Measurements from ENCODE around the gene PHLDB2. TPM values are rescaled to one million over a fixed set of nuclear protein-coding genes. Genes with fewer than 3 reads are reported as not detected.

The PHLDB2 gene
- total RNA-seq, 1 experiment from 2014 or later = 143 TPM

DNA sequence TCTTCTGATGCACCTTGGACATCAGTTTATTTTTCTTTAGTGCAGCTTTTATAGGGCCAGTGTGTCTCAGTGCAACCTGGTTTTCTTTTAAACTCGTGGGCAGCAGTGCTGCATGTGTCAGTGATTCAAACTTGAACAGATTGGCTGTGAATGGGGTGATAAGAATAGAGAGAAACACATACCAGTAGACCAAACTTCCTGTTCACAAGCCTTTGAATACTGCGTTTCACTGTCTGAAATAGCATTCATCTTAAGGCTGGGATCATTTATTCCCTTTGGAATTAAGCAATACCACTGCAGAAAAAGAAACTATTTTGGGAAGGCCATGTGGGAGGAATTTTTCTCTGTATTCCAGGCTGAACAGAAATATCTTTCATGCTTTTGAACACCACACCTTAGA is 51.7 kb downstream of the PHLDB2 start:
- ChIA-PET RAD21 (ENCODE audit: low non-redundant PET in 1 of 2, low total read pairs in 2 of 2, uncharacterized antibody in 2 of 2, unreplicated experiment in 2 of 2) (no interaction called here), CTCF (no interaction called here), POLR2A (interaction anchor here (1.1 to 13.2 kb wide), 5 partner anchors 6 to 171 kb away, joined by 3 to 152 read pairs (median 7); partner anchors contain the start of gene ABHD10)
- Histone ChIP-seq H3K36me3 (ENCODE audit: control insufficient read depth in 1 of 2, insufficient read depth in 2 of 2, low read length in 2 of 2) (peaks cover 0 to 21% of the 10 kb centered on the region in 2 experiments; a peak in 1 of 4 replicates), H3K4me1 (ENCODE audit: control insufficient read depth in 1 of 2, insufficient read depth in 2 of 2, low read length in 2 of 2) (peaks cover 57 to 98% of the 10 kb centered on the region in 2 experiments), H3K4me3 (replicated peaks in 1 of 2; ENCODE audit: low read depth in 1 of 2, low read length in 2 of 2) (no peak overlapping the region), H4K20me1 (ENCODE audit: insufficient read depth) (no peaks in the 10 kb centered on the region), H3K9ac (ENCODE audit: low read length) (peak overlapping the region; percentile 49), H3K4me2 (ENCODE audit: low read length) (peak overlapping the region; percentile 33), H2AFZ (ENCODE audit: low read depth, low read length, poor library complexity, severe bottlenecking) (no peak overlapping the region), H3K9me3 (ENCODE audit: control insufficient read depth in 1 of 2, insufficient read depth in 1 of 2, low read depth in 1 of 2, low read length in 2 of 2) (no peaks in the 10 kb centered on the region), H3K27ac (ENCODE audit: low read depth, low read length) (peak overlapping the region; percentile 96), H3K27me3 (ENCODE audit: insufficient read depth, low read length) (no peaks in the 10 kb centered on the region), H3K9me2 (ENCODE audit: insufficient read depth) (no peaks in the 10 kb centered on the region), H3K79me2 (ENCODE audit: insufficient read depth, low read length) (peaks cover 99% of the 10 kb centered on the region)
- ATAC-seq = peak; percentile 49
- BruUV-seq (replicated peaks) = no TSS peak
- DNase-seq (ENCODE audit: low read depth, low spot score) = no peak
- intact Hi-C loops (cut with micrococcal nuclease) = loop anchor here (1.0 kb wide), 1 partner anchor 28 kb away; no protein-coding TSS in a partner anchor
- TF ChIP-seq, protein P1, sequence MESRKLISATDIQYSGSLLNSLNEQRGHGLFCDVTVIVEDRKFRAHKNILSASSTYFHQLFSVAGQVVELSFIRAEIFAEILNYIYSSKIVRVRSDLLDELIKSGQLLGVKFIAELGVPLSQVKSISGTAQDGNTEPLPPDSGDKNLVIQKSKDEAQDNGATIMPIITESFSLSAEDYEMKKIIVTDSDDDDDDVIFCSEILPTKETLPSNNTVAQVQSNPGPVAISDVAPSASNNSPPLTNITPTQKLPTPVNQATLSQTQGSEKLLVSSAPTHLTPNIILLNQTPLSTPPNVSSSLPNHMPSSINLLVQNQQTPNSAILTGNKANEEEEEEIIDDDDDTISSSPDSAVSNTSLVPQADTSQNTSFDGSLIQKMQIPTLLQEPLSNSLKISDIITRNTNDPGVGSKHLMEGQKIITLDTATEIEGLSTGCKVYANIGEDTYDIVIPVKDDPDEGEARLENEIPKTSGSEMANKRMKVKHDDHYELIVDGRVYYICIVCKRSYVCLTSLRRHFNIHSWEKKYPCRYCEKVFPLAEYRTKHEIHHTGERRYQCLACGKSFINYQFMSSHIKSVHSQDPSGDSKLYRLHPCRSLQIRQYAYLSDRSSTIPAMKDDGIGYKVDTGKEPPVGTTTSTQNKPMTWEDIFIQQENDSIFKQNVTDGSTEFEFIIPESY (IDR thresholded peaks at IDR 0.05; ENCODE audit: extremely low read depth, insufficient replicate concordance, low read length) = no peak
- TF ChIP-seq FOSL1 (IDR thresholded peaks at IDR 0.05; ENCODE audit: low read depth) (no peak), EZH2phosphoT487 (IDR thresholded peaks at IDR 0.05; ENCODE audit: borderline replicate concordance) (no peak), CBX3 (IDR thresholded peaks at IDR 0.05; ENCODE audit: low read depth) (no peak), POLR2A (IDR thresholded peaks at IDR 0.05; ENCODE audit: borderline replicate concordance, extremely low read depth, insufficient read depth, insufficient read length) (no peak)
- TF ChIP-seq, protein P2, sequence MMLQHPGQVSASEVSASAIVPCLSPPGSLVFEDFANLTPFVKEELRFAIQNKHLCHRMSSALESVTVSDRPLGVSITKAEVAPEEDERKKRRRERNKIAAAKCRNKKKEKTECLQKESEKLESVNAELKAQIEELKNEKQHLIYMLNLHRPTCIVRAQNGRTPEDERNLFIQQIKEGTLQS (IDR thresholded peaks at IDR 0.05) = no peak

DNA sequence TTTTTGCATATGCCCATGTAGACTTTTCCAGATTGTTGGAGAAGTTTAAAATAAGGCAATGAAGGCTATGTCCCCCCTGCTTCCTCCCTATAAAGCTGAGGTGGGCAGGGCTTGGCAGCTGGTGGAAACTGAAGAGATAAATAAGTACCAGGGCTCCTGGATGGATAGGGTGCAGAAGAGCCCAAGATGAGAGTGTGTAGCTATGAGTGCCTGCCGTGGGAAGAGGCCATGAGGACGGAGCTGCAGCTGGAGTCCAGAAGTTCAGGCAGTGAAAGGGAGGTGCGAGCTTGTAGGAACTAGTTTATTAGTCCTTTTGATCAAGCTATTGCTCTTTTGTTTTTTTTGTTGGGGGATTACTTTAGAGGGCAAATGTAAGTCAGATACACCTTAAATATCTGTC is 52.4 kb downstream of the PHLDB2 start:
- peak; percentile 39 for TF ChIP-seq POLR2A (IDR thresholded peaks at IDR 0.05; ENCODE audit: borderline replicate concordance, extremely low read depth, insufficient read depth, insufficient read length)
- no peak for TF ChIP-seq EZH2 (IDR thresholded peaks at IDR 0.05)
- TF ChIP-seq POLR2AphosphoS5 (IDR thresholded peaks at IDR 0.05; ENCODE audit: low read depth, low read length) = peak; percentile 41; the same call in 1 of the 2 replicates
- TF ChIP-seq, protein P3, sequence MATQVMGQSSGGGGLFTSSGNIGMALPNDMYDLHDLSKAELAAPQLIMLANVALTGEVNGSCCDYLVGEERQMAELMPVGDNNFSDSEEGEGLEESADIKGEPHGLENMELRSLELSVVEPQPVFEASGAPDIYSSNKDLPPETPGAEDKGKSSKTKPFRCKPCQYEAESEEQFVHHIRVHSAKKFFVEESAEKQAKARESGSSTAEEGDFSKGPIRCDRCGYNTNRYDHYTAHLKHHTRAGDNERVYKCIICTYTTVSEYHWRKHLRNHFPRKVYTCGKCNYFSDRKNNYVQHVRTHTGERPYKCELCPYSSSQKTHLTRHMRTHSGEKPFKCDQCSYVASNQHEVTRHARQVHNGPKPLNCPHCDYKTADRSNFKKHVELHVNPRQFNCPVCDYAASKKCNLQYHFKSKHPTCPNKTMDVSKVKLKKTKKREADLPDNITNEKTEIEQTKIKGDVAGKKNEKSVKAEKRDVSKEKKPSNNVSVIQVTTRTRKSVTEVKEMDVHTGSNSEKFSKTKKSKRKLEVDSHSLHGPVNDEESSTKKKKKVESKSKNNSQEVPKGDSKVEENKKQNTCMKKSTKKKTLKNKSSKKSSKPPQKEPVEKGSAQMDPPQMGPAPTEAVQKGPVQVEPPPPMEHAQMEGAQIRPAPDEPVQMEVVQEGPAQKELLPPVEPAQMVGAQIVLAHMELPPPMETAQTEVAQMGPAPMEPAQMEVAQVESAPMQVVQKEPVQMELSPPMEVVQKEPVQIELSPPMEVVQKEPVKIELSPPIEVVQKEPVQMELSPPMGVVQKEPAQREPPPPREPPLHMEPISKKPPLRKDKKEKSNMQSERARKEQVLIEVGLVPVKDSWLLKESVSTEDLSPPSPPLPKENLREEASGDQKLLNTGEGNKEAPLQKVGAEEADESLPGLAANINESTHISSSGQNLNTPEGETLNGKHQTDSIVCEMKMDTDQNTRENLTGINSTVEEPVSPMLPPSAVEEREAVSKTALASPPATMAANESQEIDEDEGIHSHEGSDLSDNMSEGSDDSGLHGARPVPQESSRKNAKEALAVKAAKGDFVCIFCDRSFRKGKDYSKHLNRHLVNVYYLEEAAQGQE (IDR thresholded peaks at IDR 0.05; ENCODE audit: low read depth) = no peak
- CTCF ChIA-PET = interaction anchor here (1.2 kb wide), 1 partner anchor 16 kb away, joined by 5 read pairs; no protein-coding TSS in a partner anchor
- no peaks in the 10 kb centered on the region for H4K20me1 ChIP-seq (ENCODE audit: insufficient read depth)
- 0 out of 2 replicates have a peak, but pooled peaks have one; percentile 24 for ATAC-seq
- no peak overlapping the region for H2AFZ ChIP-seq (ENCODE audit: low read depth, low read length, poor library complexity, severe bottlenecking)
- peak overlapping the region; percentile 49 for H3K9ac ChIP-seq (ENCODE audit: low read length)
- intact Hi-C loops (cut with micrococcal nuclease) = loop anchor here (1.0 kb wide), 1 partner anchor 28 kb away; no protein-coding TSS in a partner anchor
- BruUV-seq (replicated peaks) = no TSS peak
- H3K36me3 ChIP-seq (ENCODE audit: control insufficient read depth in 1 of 2, insufficient read depth in 2 of 2, low read length in 2 of 2) = peaks cover 0 to 19% of the 10 kb centered on the region in 2 experiments; a peak in 1 of 4 replicates
- H3K4me2 ChIP-seq (ENCODE audit: low read length) = peak overlapping the region; percentile 33
- H3K4me3 ChIP-seq (replicated peaks in 1 of 2; ENCODE audit: low read depth in 1 of 2, low read length in 2 of 2) = no peak overlapping the region
- DNase-seq (ENCODE audit: low read depth, low spot score) = no peak
- peaks cover 64 to 98% of the 10 kb centered on the region in 2 experiments for H3K4me1 ChIP-seq (ENCODE audit: control insufficient read depth in 1 of 2, insufficient read depth in 2 of 2, low read length in 2 of 2)
- RAD21 ChIA-PET (ENCODE audit: low non-redundant PET in 1 of 2, low total read pairs in 2 of 2, uncharacterized antibody in 2 of 2, unreplicated experiment in 2 of 2) = no interaction called here
- no peaks in the 10 kb centered on the region for H3K9me2 ChIP-seq (ENCODE audit: insufficient read depth)
- POLR2A ChIA-PET = interaction anchor here (1.0 to 13.2 kb wide), 8 partner anchors 7 to 172 kb away, joined by 3 to 152 read pairs (median 8); partner anchors contain the start of gene ABHD10
- H3K27ac ChIP-seq (ENCODE audit: low read depth, low read length) = peak overlapping the region; percentile 96
- H3K79me2 ChIP-seq (ENCODE audit: insufficient read depth, low read length) = peaks cover 99% of the 10 kb centered on the region
- no peaks in the 10 kb centered on the region for H3K9me3 ChIP-seq (ENCODE audit: control insufficient read depth in 1 of 2, insufficient read depth in 1 of 2, low read depth in 1 of 2, low read length in 2 of 2)
- H3K27me3 ChIP-seq (ENCODE audit: insufficient read depth, low read length) = no peaks in the 10 kb centered on the region
